Liver (tissue), 9 donors: Measurements from ENCODE around the gene STAT6. TPM values are rescaled to one million over a fixed set of nuclear protein-coding genes. Genes with fewer than 3 reads are reported as not detected.
A peak's percentile ranks its signal among the peaks of the same experiment; 100 is the strongest.

Experiments used
- DNase-seq: peaks from one replicate; pipeline ENCODE4 v3.0.0-alpha.2; 2017; ENCODE audit warnings: low spot score
- H3K27ac ChIP-seq, 2 donors: one replicate each; pipeline ENCODE4 v1.7.0; 2013; ENCODE audit warnings: inconsistent platforms in 2 of 2, low read length in 2 of 2, control low read depth in 1 of 2, low read depth in 1 of 2, mild to moderate bottlenecking in 1 of 2
- H3K27me3 ChIP-seq, 4 donors: one replicate each; pipeline versions ENCODE4 v1.6.1 to v1.7.0; 2013; ENCODE audit warnings: low read length in 3 of 4, inconsistent platforms in 1 of 4, mild to moderate bottlenecking in 1 of 4, moderate library complexity in 1 of 4; ENCODE audit not compliant: control insufficient read depth in 4 of 4, insufficient read depth in 4 of 4
- H3K36me3 ChIP-seq, 4 donors: one replicate each; pipeline versions ENCODE4 v1.6.1 to v1.7.0; 2013; ENCODE audit warnings: low read length in 3 of 4, mild to moderate bottlenecking in 3 of 4, low read depth in 1 of 4, moderate library complexity in 1 of 4; ENCODE audit not compliant: control insufficient read depth in 4 of 4, insufficient read depth in 3 of 4
- H3K4me1 ChIP-seq, 4 donors: one replicate each; pipeline versions ENCODE4 v1.6.1 to v1.7.0; 2013; ENCODE audit warnings: low read length in 3 of 4, mild to moderate bottlenecking in 3 of 4, moderate library complexity in 1 of 4; ENCODE audit not compliant: control insufficient read depth in 4 of 4, insufficient read depth in 4 of 4
- H3K4me3 ChIP-seq, 3 donors: one replicate each; pipeline versions ENCODE4 v1.6.1 to v1.7.0; 2013; ENCODE audit warnings: low read length in 3 of 3, control low read depth in 1 of 3, low read depth in 1 of 3, mild to moderate bottlenecking in 1 of 3
- H3K9ac ChIP-seq, 2 donors: one replicate each; pipeline ENCODE4 v1.7.0; 2013; ENCODE audit warnings: low read length in 2 of 2, mild to moderate bottlenecking in 2 of 2, moderate library complexity in 2 of 2, control low read depth in 1 of 2, low read depth in 1 of 2
- H3K9me3 ChIP-seq, 4 donors: one replicate each; pipeline versions ENCODE4 v1.6.1 to v1.7.0; 2013; ENCODE audit warnings: low read length in 3 of 4; ENCODE audit not compliant: control insufficient read depth in 4 of 4
- CTCF ChIP-seq: fragments of 150-350 bp; IDR thresholded peaks from 2 replicates; pipeline ENCODE4 v1.5.1; 2017; ENCODE audit warnings: improper control_type of control experiment, low read depth, low read length; ENCODE audit not compliant: missing input control
- EGR1 ChIP-seq, 2 donors: IDR thresholded peaks; 2 replicates each; pipeline ENCODE4 v1.6.1; 2016 to 2018; ENCODE audit warnings: antibody characterized with exemption in 2 of 2, low read depth in 2 of 2
- FOXA1 ChIP-seq: IDR thresholded peaks from 2 replicates; pipeline ENCODE4 v1.6.1; 2016; ENCODE audit warnings: antibody characterized with exemption
- FOXA2 ChIP-seq: IDR thresholded peaks from 2 replicates; pipeline ENCODE4 v1.6.1; 2016; ENCODE audit warnings: antibody characterized with exemption
- GABPA ChIP-seq, 2 donors: IDR thresholded peaks in 1 of 2; conservative IDR thresholded peaks in 1 of 2; 2 replicates each; pipeline ENCODE4 v1.6.1; 2016; ENCODE audit warnings: antibody characterized with exemption in 2 of 2, mild to moderate bottlenecking in 1 of 2, moderate library complexity in 1 of 2
- HNF4A ChIP-seq, 2 donors: conservative IDR thresholded peaks; 2 replicates each; pipeline ENCODE4 v1.6.1; 2016; ENCODE audit warnings: antibody characterized with exemption in 2 of 2, mild to moderate bottlenecking in 2 of 2
- HNF4G ChIP-seq: IDR thresholded peaks from 2 replicates; pipeline ENCODE4 v1.6.1; 2016; ENCODE audit warnings: antibody characterized with exemption
- JUND ChIP-seq, 2 donors: IDR thresholded peaks; 2 replicates each; pipeline ENCODE4 v1.6.1; 2016; ENCODE audit warnings: antibody characterized with exemption in 2 of 2
- NR2F2 ChIP-seq: IDR thresholded peaks from 2 replicates; pipeline ENCODE4 v1.6.1; 2016; ENCODE audit warnings: antibody characterized with exemption
- RAD21 ChIP-seq, 2 donors: IDR thresholded peaks; 2 replicates each; pipeline ENCODE4 v1.6.1; 2016; ENCODE audit warnings: antibody characterized with exemption in 2 of 2, mild to moderate bottlenecking in 2 of 2
- REST ChIP-seq: IDR thresholded peaks from 2 replicates; pipeline ENCODE4 v1.6.1; 2016; ENCODE audit warnings: antibody characterized with exemption, mild to moderate bottlenecking
- RXRA ChIP-seq, 2 donors: IDR thresholded peaks; 2 replicates each; pipeline ENCODE4 v1.6.1; 2017 to 2018; ENCODE audit warnings: antibody characterized with exemption in 2 of 2, mild to moderate bottlenecking in 1 of 2
- SP1 ChIP-seq: IDR thresholded peaks from 2 replicates; pipeline ENCODE4 v1.6.1; 2018; ENCODE audit warnings: antibody characterized with exemption, mild to moderate bottlenecking
- TAF1 ChIP-seq: conservative IDR thresholded peaks from 2 replicates; pipeline ENCODE4 v1.6.1; 2016; ENCODE audit warnings: antibody characterized with exemption, mild to moderate bottlenecking
- YY1 ChIP-seq: IDR thresholded peaks from 2 replicates; pipeline ENCODE4 v1.6.1; 2016; ENCODE audit warnings: antibody characterized with exemption, mild to moderate bottlenecking
- WGBS: extraction: QIAGEN DNeasy Blood & Tissue Kit; methylation state at CpG from one replicate; pipeline ENCODE4 v1.1.7; 2013; 5-methylcytosine and 5-hydroxymethylcytosine counted together
- polyA plus RNA-seq, 2 donors: library from polyadenylated mRNA; stranded (reverse) in 1 of 2; unstranded in 1 of 2; fragments of 200-250 nt in 1 of 2; fragments of >200 nt in 1 of 2; fragmentation: Nextera tagmentation in 1 of 2; extraction: Ambion mirVana in 1 of 2; gene quantifications; one replicate each; pipeline versions ENCODE4 v1.2.1 to v1.2.3, GENCODE V29; 2013 to 2015
- total RNA-seq, 2 donors: library from RNA; depleted of rRNA; stranded (reverse); fragments of >200 nt; gene quantifications; one replicate each; pipeline ENCODE4 v1.2.3, GENCODE V29; 2014
- TF ChIP-seq, protein P1 (sequence below): IDR thresholded peaks from 2 replicates; pipeline ENCODE4 v1.6.1; 2016; ENCODE audit warnings: antibody characterized with exemption
- TF ChIP-seq, protein P2 (sequence below): IDR thresholded peaks from 2 replicates; pipeline ENCODE4 v1.6.1; 2016; ENCODE audit warnings: antibody characterized with exemption
- TF ChIP-seq, protein P3 (sequence below): IDR thresholded peaks from 2 replicates; pipeline ENCODE4 v1.6.1; 2016; ENCODE audit warnings: antibody characterized with exemption
- donor health status: healthy.
- donor health status: healthy.
- donor health status: healthy.
- donor health status: healthy.
- donor health status: healthy.

STAT6 gene
- total RNA-seq (10 to 100 TPM; 27.4 to 54.0 TPM), polyA plus RNA-seq (10 to 100 TPM; 33.2 to 57.4 TPM)

GRCh38 chr12:57111031-57111734, at the start of gene STAT6:
Gene STAT6 (minus strand): TSS chr12:57111362. CDS start chr12:57108278, 3,084 bp downstream.
- TF ChIP-seq, protein P1, sequence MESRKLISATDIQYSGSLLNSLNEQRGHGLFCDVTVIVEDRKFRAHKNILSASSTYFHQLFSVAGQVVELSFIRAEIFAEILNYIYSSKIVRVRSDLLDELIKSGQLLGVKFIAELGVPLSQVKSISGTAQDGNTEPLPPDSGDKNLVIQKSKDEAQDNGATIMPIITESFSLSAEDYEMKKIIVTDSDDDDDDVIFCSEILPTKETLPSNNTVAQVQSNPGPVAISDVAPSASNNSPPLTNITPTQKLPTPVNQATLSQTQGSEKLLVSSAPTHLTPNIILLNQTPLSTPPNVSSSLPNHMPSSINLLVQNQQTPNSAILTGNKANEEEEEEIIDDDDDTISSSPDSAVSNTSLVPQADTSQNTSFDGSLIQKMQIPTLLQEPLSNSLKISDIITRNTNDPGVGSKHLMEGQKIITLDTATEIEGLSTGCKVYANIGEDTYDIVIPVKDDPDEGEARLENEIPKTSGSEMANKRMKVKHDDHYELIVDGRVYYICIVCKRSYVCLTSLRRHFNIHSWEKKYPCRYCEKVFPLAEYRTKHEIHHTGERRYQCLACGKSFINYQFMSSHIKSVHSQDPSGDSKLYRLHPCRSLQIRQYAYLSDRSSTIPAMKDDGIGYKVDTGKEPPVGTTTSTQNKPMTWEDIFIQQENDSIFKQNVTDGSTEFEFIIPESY: no peak
- no peak for TF ChIP-seq RAD21 (IDR thresholded peaks at IDR 0.05)
- no peak for TF ChIP-seq YY1
- TF ChIP-seq, protein P2, sequence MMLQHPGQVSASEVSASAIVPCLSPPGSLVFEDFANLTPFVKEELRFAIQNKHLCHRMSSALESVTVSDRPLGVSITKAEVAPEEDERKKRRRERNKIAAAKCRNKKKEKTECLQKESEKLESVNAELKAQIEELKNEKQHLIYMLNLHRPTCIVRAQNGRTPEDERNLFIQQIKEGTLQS: no peak
- no peak for TF ChIP-seq NR2F2
- TF ChIP-seq EGR1 (IDR thresholded peaks at IDR 0.05; ENCODE audit: low read depth in 2 of 2): peak in 1 of 2 donors; percentile 13
- TF ChIP-seq SP1: no peak
- no peak for TF ChIP-seq RXRA (IDR thresholded peaks at IDR 0.05)
- peak; percentile 45 for TF ChIP-seq TAF1
- no peak for TF ChIP-seq GABPA (IDR thresholded peaks at IDR 0.05 in 1 of 2, conservative IDR thresholded peaks at IDR 0.05 in 1 of 2)
- no peak for TF ChIP-seq FOXA2
- peak; percentile 24 for TF ChIP-seq REST
- TF ChIP-seq JUND (IDR thresholded peaks at IDR 0.05): no peak
- TF ChIP-seq HNF4A (conservative IDR thresholded peaks at IDR 0.05): no peak
- no peak for TF ChIP-seq FOXA1
- TF ChIP-seq HNF4G: no peak
- TF ChIP-seq, protein P3, sequence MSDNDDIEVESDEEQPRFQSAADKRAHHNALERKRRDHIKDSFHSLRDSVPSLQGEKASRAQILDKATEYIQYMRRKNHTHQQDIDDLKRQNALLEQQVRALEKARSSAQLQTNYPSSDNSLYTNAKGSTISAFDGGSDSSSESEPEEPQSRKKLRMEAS: peak; percentile 56
- peaks cover 8 to 14% (median 9%) of the 10 kb centered on the region in 4 donors for H3K36me3 ChIP-seq
- peak within 1 kb of the TSS; percentile 98 to 99 for H3K9ac ChIP-seq
- peak; percentile 73 for DNase-seq
- peak within 1 kb of the TSS; percentile 99 for H3K27ac ChIP-seq
- H3K9me3 ChIP-seq: no peaks in the 10 kb centered on the region
- H3K4me3 ChIP-seq: peak within 1 kb of the TSS; percentile 71 to 93 (median 86)
- 1% methylated on average over 13 of the region's 13 CpGs for WGBS
- H3K4me1 ChIP-seq: peaks cover 7 to 44% (median 32%) of the 10 kb centered on the region in 4 donors
- no peaks in the 10 kb centered on the region for H3K27me3 ChIP-seq

- no peak overlapping the region for H3K27ac ChIP-seq
- no peaks in the 10 kb centered on the region for H3K27me3 ChIP-seq
- H3K9me3 ChIP-seq: no peaks in the 10 kb centered on the region
- no peak for DNase-seq
- no peak overlapping the region for H3K9ac ChIP-seq
- 95% methylated on average over 14 of the region's 14 CpGs for WGBS
- H3K36me3 ChIP-seq: peaks cover 40 to 90% (median 71%) of the 10 kb centered on the region in 4 donors
- no peak overlapping the region for H3K4me3 ChIP-seq
- H3K4me1 ChIP-seq: peaks cover 0 to 11% (median 2%) of the 10 kb centered on the region in 4 donors
- no peak for TF ChIP-seq GABPA (IDR thresholded peaks at IDR 0.05 in 1 of 2, conservative IDR thresholded peaks at IDR 0.05 in 1 of 2)
- no peak for TF ChIP-seq RAD21 (IDR thresholded peaks at IDR 0.05)
- TF ChIP-seq RXRA (IDR thresholded peaks at IDR 0.05): no peak
- no peak for TF ChIP-seq TAF1
- TF ChIP-seq CTCF: no peak
- TF ChIP-seq FOXA2: no peak
- TF ChIP-seq REST: no peak
- no peak for TF ChIP-seq HNF4G
- TF ChIP-seq EGR1 (IDR thresholded peaks at IDR 0.05; ENCODE audit: low read depth in 2 of 2): no peak
- TF ChIP-seq, protein P3: no peak
These were observed 49.6 kb upstream of the STAT6 start for GRCh38 chr12:57160741-57161140.
